Measurements from ENCODE around the gene DPP6. TPM values are rescaled to one million over a fixed set of nuclear protein-coding genes. Genes with fewer than 3 reads are reported as not detected.

DPP6 gene
- total and polyA plus RNA-seq, 2 donors (not counting 1 experiment from before 2014, with no cell fraction given), result not detected

DNA sequence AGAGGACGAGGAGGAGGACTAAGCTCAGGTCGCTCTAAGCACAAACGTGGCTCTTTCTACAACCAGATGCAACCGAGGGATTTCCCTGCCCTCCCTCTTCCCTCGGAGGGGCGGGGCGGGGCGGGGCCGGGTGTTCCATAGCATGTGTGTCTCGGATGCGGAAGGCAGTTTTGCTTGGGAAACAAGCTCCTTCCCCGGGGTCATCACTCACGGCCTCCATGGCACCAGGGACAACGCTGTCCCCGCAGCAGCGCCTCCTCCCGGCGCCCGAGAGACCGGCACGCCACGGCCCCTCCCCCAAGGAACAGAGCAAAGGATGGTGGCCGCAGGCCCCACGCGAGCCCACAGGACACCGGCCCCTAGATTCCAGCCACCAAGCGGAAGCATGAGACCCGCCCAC lies 840.3 kb downstream of the DPP6 start:
- Histone ChIP-seq H3K4me2 (replicated peaks; ENCODE audit: low read depth, low read length, poor library complexity, severe bottlenecking) (no peak overlapping the region), H2AFZ (ENCODE audit: insufficient read depth, low read depth, low read length, poor library complexity, severe bottlenecking) (no peak overlapping the region), H3K79me2 (ENCODE audit: control insufficient read depth, insufficient read depth, low read length) (no peaks in the 10 kb centered on the region), H3K9me3 (ENCODE audit: control extremely low read depth in 1 of 3, control insufficient read depth in 2 of 3, insufficient read depth in 1 of 3, low read length in 2 of 3) (peaks cover 0 to 25% (median 0%) of the 10 kb centered on the region in 3 donors), H3K27ac (ENCODE audit: low read length in 2 of 2) (no peak overlapping the region), H3K4me1 (ENCODE audit: control insufficient read depth in 2 of 2, insufficient read depth in 2 of 2, low read length in 2 of 2) (no peaks in the 10 kb centered on the region), H3K27me3 (replicated peaks in 1 of 4; ENCODE audit: control extremely low read depth in 1 of 4, control insufficient read depth in 3 of 4, insufficient read depth in 4 of 4, low read length in 3 of 4) (peaks cover 0 to 8% (median 0%) of the 10 kb centered on the region in 4 experiments), H4K20me1 (ENCODE audit: control insufficient read depth, insufficient read depth, low read length, poor library complexity, severe bottlenecking) (no peaks in the 10 kb centered on the region), H3K36me3 (replicated peaks in 1 of 2; ENCODE audit: control extremely low read depth in 1 of 2, control insufficient read depth in 1 of 2, extremely low read depth in 1 of 2, insufficient read depth in 2 of 2, low read length in 1 of 2) (no peaks in the 10 kb centered on the region), H3K4me3 (ENCODE audit: control extremely low read depth in 1 of 5, extremely low read depth in 1 of 5, insufficient read depth in 1 of 5, low read depth in 2 of 5, low read length in 4 of 5) (no peak overlapping the region), H3K9ac (ENCODE audit: low read length) (no peak overlapping the region)
- intact Hi-C loops (cut with micrococcal nuclease), result no loop called here
- Mint-ChIP-seq H3K4me1 (no peaks in the 10 kb centered on the region), H3K9me3 (ENCODE audit: insufficient read depth) (no peaks in the 10 kb centered on the region), H3K4me3 (no peak overlapping the region), H3K27me3 (peaks cover 7% of the 10 kb centered on the region), H3K27ac (no peak overlapping the region)
- DNase-seq, result no peak
- 56% methylated on average over 28 of the region's 28 CpGs for WGBS (ENCODE audit: insufficient coverage)
- CTCF ChIA-PET, result interaction anchor here (0.6 kb wide), 1 partner anchor 9 kb away, joined by 3 read pairs; no protein-coding TSS in a partner anchor
- POLR2A ChIA-PET, result no interaction called here
- TF ChIP-seq, protein P1, sequence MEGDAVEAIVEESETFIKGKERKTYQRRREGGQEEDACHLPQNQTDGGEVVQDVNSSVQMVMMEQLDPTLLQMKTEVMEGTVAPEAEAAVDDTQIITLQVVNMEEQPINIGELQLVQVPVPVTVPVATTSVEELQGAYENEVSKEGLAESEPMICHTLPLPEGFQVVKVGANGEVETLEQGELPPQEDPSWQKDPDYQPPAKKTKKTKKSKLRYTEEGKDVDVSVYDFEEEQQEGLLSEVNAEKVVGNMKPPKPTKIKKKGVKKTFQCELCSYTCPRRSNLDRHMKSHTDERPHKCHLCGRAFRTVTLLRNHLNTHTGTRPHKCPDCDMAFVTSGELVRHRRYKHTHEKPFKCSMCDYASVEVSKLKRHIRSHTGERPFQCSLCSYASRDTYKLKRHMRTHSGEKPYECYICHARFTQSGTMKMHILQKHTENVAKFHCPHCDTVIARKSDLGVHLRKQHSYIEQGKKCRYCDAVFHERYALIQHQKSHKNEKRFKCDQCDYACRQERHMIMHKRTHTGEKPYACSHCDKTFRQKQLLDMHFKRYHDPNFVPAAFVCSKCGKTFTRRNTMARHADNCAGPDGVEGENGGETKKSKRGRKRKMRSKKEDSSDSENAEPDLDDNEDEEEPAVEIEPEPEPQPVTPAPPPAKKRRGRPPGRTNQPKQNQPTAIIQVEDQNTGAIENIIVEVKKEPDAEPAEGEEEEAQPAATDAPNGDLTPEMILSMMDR (IDR thresholded peaks at IDR 0.05), result no peak
- TF ChIP-seq EZH2 (IDR thresholded peaks at IDR 0.05; ENCODE audit: borderline replicate concordance, insufficient read depth, low read depth, low read length, poor library complexity, severe bottlenecking), result no peak
- ATAC-seq (ENCODE audit: low read depth), result no peak

DNA sequence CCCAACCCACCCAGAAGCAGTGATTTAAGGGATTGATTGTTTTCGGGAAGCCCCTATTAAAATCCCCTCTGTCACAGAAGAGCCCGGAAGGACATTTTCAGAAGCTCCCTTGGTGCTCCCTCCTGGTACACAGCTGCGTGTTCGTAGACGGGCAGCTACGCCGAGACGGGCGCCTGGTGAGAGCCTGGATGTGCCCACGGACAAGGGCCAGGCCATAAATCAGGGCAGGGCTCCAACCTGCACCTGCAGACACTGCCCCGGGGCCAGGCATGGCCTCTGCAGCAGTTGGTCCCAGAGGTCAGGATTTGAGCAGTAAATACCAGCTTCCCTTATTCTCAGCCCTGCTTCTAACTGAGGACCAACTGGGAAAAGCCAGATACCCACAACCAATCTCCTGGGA lies 843.9 kb downstream of the DPP6 start:
- Mint-ChIP-seq H3K27ac (no peak overlapping the region), H3K9me3 (ENCODE audit: insufficient read depth) (no peaks in the 10 kb centered on the region), H3K27me3 (peaks cover 7% of the 10 kb centered on the region), H3K4me3 (no peak overlapping the region), H3K4me1 (no peaks in the 10 kb centered on the region)
- Histone ChIP-seq H3K36me3 (replicated peaks in 1 of 2; ENCODE audit: control extremely low read depth in 1 of 2, control insufficient read depth in 1 of 2, extremely low read depth in 1 of 2, insufficient read depth in 2 of 2, low read length in 1 of 2) (no peaks in the 10 kb centered on the region), H3K27ac (ENCODE audit: low read length in 2 of 2) (no peak overlapping the region), H3K4me2 (replicated peaks; ENCODE audit: low read depth, low read length, poor library complexity, severe bottlenecking) (no peak overlapping the region), H2AFZ (ENCODE audit: insufficient read depth, low read depth, low read length, poor library complexity, severe bottlenecking) (no peak overlapping the region), H3K9ac (ENCODE audit: low read length) (no peak overlapping the region), H3K4me3 (ENCODE audit: control extremely low read depth in 1 of 5, extremely low read depth in 1 of 5, insufficient read depth in 1 of 5, low read depth in 2 of 5, low read length in 4 of 5) (no peak overlapping the region), H3K27me3 (replicated peaks in 1 of 4; ENCODE audit: control extremely low read depth in 1 of 4, control insufficient read depth in 3 of 4, insufficient read depth in 4 of 4, low read length in 3 of 4) (peaks cover 0 to 8% (median 0%) of the 10 kb centered on the region in 4 experiments), H3K79me2 (ENCODE audit: control insufficient read depth, insufficient read depth, low read length) (no peaks in the 10 kb centered on the region), H3K9me3 (ENCODE audit: control extremely low read depth in 1 of 3, control insufficient read depth in 2 of 3, insufficient read depth in 1 of 3, low read length in 2 of 3) (peaks cover 0 to 2% (median 0%) of the 10 kb centered on the region in 3 donors), H3K4me1 (ENCODE audit: control insufficient read depth in 2 of 2, insufficient read depth in 2 of 2, low read length in 2 of 2) (no peaks in the 10 kb centered on the region), H4K20me1 (ENCODE audit: control insufficient read depth, insufficient read depth, low read length, poor library complexity, severe bottlenecking) (no peaks in the 10 kb centered on the region)
- TF ChIP-seq EZH2 (IDR thresholded peaks at IDR 0.05; ENCODE audit: borderline replicate concordance, insufficient read depth, low read depth, low read length, poor library complexity, severe bottlenecking), result no peak
- TF ChIP-seq, protein P1 (IDR thresholded peaks at IDR 0.05), result no peak
- WGBS (ENCODE audit: insufficient coverage), result 95% methylated on average over 11 of the region's 11 CpGs
- POLR2A ChIA-PET, result no interaction called here
- intact Hi-C loops (cut with micrococcal nuclease), result no loop called here
- CTCF ChIA-PET, result no interaction called here
- no peak for DNase-seq
- no peak for ATAC-seq (ENCODE audit: low read depth)

Measured in B cell (primary cell).